GM18502 (cell line): ENCODE data around the gene STPG4.

Experiments used
- ATAC-seq: cut with Tn5 transposase; IDR thresholded peaks from one replicate; pipeline ENCODE4 v1.9.1; 2021; ENCODE audit warnings: mild to moderate bottlenecking; ENCODE audit not compliant: unreplicated experiment, poor library complexity

Gene STPG4

GRCh38 chr2:47074691-47075090 is 80.4 kb downstream of the STPG4 start:
- ATAC-seq: no peak

DNA sequence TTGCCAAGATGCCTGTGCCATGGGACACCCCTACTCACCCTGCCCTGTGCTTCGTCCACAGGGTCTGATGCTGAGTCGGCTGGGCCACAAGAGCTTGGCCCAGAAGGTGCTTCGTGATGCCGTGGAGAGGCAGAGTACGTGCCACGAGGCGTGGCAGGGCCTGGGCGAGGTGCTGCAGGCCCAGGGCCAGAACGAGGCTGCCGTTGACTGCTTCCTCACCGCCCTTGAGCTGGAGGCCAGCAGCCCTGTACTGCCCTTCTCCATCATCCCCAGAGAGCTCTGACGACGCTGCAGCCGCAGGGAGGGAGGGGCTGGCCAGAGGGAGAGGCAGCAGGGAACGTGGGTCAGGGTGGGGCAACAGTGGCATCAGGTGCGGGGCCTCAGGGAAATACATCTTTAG is 81.5 kb downstream of the STPG4 start:
- ATAC-seq: no peak

DNA sequence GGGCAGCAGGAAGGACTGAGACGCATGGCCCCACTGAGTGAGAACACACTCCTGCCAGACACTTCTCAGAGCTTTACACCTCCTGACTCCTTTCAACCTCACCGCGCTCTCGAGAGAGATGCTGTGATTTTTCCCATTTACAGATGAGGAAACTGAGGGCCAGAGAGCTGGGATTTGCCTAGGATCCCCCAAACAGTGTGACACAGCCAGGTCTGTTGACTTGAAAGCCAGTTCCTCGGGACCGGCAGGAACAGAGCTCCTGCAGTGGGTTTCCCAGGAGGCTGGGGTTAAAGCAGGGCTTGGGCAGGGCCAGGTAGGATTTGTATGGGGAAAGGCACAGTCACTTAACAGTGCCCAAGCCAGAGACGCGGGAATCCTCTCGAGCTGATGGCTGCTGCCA is 81.9 kb downstream of the STPG4 start:
- ATAC-seq: no peak

- ATAC-seq: no peak
Observed at GRCh38 chr2:47072728-47073191, 82.3 kb downstream of the STPG4 start.

GRCh38 chr2:47072018-47072691 is 83.0 kb downstream of the STPG4 start:
- no peak for ATAC-seq

GRCh38 chr2:47070920-47071824 is 83.9 kb downstream of the STPG4 start:
- peak; percentile 86 for ATAC-seq

DNA sequence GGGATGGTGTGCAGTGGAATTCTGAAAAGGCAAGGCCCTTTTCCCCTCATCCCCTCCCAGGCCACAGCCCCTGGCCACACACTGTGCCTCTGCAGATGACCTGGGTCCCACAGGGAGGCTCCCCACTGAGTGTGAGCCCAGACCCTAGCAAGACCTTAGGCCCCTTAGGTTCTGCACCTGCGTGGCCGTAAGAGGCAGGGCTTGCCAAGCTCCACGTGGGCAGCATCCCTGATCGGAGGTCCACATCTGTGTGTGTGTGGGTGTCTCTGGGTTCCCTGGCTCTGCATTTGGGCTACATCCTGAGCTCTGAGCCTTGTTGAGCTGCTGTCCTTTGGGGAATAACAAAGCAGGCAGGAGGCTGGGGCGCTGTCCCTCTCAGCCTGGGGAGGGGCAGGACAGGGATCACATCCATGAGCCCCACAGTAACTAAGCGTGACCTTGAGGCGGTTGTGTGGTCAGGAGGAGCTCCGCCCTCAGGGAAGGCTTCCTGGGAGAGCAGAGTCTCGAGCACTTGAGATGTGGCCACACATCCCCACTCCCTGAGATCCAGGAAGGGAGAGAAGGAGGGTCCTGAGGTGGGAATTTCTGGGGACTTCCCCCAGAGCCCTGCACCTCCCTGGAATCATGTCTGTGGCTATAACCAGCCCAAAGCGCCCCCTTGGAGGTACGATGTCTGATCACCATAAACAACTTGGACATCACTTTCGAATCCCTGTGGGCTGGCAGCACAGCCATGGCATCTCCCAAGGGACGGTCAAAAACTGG is 84.8 kb downstream of the STPG4 start:
- ATAC-seq: no peak

DNA sequence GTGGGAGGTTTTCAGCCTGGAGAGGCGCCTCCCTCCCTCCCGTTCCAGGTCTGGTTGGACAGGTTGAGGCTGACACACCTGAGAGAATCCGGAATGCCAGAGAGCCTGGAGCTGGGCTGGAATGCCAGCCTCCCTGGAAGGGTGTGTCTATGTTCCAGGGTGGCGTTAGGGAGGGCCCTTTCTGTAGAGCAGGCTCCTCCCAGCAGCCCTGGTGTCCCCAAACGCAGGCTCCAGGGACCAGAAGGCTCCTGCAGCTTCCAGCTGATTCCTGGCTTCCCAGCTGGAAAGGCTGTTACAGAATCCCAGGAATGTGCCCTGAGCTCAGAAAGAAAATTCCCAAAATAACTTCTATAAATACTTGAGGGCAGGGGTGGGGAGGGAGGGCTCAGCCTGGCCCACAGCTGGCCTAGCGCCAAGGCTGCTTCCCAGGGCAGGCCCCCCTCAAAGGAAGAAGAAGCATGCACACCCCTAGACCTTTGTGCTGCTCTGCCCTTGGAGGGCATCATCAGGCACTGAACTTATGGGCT is 85.4 kb downstream of the STPG4 start:
- no peak for ATAC-seq

DNA sequence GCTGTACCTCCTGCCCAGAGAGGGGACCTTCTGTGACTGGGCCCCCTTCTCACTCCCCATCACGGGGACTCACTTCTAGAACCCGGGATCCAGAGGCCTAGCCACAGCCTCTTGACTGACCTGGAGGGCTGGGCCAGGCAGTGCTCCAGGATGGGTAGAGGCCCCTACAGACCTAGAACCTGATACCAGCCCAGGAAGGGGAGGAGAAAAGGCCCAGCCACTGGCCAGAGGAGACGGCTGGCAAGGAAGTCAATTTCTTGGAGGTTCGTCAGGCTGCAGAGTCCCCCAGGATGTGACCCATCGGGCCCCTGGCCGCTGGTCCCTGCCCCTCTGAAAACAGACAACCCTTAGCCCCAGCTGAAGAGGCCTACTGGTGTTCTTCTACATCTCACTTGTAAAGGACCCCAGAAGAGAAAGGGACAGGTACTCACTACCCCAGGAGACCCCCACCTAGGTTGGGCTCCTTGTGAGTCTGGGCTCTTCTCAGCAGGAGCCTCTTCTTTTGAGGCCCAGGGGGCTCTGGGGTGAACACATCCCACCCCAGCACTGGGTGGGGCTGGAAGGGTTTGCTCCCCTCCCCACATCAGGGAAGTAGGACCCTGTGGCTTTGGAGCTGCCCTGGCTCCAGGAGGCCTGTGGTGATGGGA is 86.0 kb downstream of the STPG4 start:
- ATAC-seq: no peak

DNA sequence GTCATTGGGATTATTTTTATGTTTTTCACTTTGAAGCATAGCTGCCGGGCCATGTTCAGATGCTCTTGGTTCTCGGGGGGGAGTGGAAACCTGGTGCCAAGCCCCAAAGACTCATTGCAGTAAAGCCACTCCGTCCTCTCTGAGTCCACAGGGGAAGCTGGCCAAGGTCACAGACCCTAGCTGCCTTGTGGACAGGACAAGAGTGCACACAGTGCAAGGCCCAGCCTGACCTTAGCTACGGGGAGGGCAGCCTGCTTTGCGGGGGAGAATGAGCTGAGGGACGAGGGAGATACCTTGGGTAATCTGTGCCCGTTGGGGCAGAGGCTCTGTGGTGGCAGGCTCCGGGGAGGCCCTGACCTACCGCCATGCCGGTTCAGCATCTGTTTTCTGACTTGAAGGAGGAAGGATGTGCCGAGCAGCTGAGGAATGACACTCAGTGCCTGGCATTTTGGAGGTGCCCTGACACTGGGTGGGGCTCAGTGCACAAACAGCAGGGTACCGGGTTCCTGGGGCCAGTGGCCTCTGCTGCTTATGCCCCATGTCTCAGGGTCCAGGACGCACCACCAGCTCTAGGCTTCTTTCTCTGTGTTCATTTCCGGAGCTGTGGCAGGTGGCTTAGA is 87.2 kb downstream of the STPG4 start:
- ATAC-seq: no peak

- no peak for ATAC-seq
Observed at GRCh38 chr2:47065771-47066380, 89.2 kb downstream of the STPG4 start.

DNA sequence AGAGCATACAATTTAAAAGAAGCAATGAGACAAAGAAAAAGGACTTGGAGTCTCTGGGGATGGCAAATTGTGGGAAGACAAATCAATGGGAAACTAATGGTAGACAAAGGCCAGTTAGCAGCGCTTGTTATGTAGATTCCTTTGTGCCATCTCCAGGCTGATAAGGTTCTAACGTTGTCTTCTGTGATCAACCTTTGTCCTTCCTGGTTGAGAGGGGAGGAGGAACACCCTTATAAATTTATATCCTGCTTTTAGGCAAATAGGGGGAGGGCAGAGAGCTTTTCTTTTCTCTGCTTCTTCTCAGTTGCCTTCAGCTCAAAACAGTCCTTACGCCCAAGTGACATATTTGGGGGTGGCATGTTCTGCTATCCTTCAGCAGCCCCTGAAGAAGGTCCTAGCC is 89.8 kb downstream of the STPG4 start:
- ATAC-seq: no peak

GRCh38 chr2:47064106-47064505 is 91.0 kb downstream of the STPG4 start:
- no peak for ATAC-seq

- ATAC-seq: no peak
Observed at GRCh38 chr2:47063538-47063930, 91.6 kb downstream of the STPG4 start.

DNA sequence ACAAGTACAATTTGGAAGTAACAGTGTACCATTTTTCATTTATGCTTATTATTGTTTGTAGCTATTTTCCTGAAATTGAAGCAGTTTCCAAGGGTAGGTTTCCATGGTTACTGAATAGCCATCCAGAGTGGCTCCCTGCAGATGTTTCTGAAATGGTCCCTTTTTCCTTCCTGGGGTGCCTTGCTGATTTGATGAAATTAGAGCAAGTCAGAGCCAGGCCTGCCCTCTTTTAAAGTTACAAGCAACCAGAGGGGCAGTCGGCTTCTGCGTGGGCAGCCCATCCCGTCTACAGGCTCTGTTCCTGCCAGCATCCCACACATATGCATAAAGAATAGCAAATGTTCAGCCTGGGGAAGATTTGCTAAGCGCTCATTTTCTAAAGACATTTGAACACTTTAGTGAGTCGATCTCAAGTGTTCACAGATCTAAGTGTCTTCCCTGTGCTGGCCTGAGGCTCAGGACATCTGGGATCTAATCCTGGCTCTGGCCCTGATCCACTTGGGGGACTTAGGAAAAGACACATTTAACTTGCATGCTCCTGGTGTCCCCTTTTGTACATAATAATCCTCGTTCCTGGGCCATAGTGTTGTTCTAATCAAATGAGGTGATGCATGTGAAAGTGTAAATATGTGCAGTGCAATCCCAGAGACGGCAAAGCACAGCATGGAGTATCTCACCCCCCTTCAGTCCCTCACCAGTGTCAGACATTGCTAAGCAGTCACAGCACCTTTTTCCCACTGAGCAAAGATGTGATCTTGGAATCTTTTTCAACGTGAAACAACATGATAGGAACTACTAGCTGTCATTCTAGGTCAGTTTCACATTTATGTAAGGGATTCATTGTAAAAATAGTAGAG is 92.2 kb downstream of the STPG4 start:
- no peak for ATAC-seq

GRCh38 chr2:47061944-47062678 is 93.0 kb downstream of the STPG4 start:
- no peak for ATAC-seq

- ATAC-seq: no peak
Observed at GRCh38 chr2:47060652-47061170, 94.4 kb downstream of the STPG4 start.
